ENCODE measurements around the gene EOMES. TPM values are rescaled to one million over a fixed set of nuclear protein-coding genes. Genes with fewer than 3 reads are reported as not detected.

The EOMES gene
- total RNA-seq, 2 donors from 2014 or later: 0.20 TPM; not detected in 1

GRCh38 chr3:27749643-27750042 lies 27.5 kb upstream of the EOMES start:
- TF ChIP-seq, protein P1, sequence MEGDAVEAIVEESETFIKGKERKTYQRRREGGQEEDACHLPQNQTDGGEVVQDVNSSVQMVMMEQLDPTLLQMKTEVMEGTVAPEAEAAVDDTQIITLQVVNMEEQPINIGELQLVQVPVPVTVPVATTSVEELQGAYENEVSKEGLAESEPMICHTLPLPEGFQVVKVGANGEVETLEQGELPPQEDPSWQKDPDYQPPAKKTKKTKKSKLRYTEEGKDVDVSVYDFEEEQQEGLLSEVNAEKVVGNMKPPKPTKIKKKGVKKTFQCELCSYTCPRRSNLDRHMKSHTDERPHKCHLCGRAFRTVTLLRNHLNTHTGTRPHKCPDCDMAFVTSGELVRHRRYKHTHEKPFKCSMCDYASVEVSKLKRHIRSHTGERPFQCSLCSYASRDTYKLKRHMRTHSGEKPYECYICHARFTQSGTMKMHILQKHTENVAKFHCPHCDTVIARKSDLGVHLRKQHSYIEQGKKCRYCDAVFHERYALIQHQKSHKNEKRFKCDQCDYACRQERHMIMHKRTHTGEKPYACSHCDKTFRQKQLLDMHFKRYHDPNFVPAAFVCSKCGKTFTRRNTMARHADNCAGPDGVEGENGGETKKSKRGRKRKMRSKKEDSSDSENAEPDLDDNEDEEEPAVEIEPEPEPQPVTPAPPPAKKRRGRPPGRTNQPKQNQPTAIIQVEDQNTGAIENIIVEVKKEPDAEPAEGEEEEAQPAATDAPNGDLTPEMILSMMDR (IDR thresholded peaks at IDR 0.05): no peak
- DNase-seq: no peak
- Histone ChIP-seq H3K27ac (no peak overlapping the region), H3K27me3 (no peaks in the 10 kb centered on the region), H3K4me1 (no peaks in the 10 kb centered on the region), H3K36me3 (no peaks in the 10 kb centered on the region), H3K9me3 (no peaks in the 10 kb centered on the region), H3K9ac (ENCODE audit: low read depth in 2 of 2, low read length in 2 of 2) (no peak overlapping the region), H3K4me3 (no peak overlapping the region)
- intact Hi-C loops (cut with DNase I): no loop called here

DNA sequence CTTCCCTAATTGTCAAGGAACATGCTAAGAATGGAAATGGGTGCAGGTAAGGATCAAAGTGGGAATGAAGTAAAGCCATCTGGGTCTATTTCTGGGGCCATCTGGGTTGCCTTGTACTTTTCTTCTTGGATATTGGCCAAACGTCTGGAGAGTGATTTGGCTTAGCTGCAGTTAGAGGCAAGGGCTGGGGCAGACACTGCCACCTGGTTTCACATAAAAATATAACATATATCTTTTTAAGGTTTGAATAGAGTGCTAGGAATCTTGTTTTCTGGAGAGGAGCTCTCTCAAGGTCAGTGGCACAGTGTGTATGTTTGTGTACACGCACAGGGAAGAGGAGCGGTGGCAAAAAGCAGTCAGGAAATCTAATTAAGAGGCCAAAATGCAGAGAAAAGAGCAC lies 24.7 kb upstream of the EOMES start:
- DNase-seq: no peak
- Histone ChIP-seq H3K36me3 (no peaks in the 10 kb centered on the region), H3K4me3 (no peak overlapping the region), H3K4me1 (no peaks in the 10 kb centered on the region), H3K27ac (no peak overlapping the region), H3K9me3 (no peaks in the 10 kb centered on the region), H3K9ac (ENCODE audit: low read depth in 2 of 2, low read length in 2 of 2) (no peak overlapping the region), H3K27me3 (no peaks in the 10 kb centered on the region)
- TF ChIP-seq, protein P1 (IDR thresholded peaks at IDR 0.05): no peak
- intact Hi-C loops (cut with DNase I): no loop called here

GRCh38 chr3:27740854-27741253 lies 18.7 kb upstream of the EOMES start:
- intact Hi-C loops (cut with DNase I): no loop called here
- TF ChIP-seq, protein P1 (IDR thresholded peaks at IDR 0.05): no peak
- no peak overlapping the region for H3K4me3 ChIP-seq
- H3K4me1 ChIP-seq: no peaks in the 10 kb centered on the region
- DNase-seq: no peak
- H3K36me3 ChIP-seq: no peaks in the 10 kb centered on the region
- H3K9me3 ChIP-seq: no peaks in the 10 kb centered on the region
- no peaks in the 10 kb centered on the region for H3K27me3 ChIP-seq
- H3K27ac ChIP-seq: no peak overlapping the region
- no peak overlapping the region for H3K9ac ChIP-seq (ENCODE audit: low read depth in 2 of 2, low read length in 2 of 2)

DNA sequence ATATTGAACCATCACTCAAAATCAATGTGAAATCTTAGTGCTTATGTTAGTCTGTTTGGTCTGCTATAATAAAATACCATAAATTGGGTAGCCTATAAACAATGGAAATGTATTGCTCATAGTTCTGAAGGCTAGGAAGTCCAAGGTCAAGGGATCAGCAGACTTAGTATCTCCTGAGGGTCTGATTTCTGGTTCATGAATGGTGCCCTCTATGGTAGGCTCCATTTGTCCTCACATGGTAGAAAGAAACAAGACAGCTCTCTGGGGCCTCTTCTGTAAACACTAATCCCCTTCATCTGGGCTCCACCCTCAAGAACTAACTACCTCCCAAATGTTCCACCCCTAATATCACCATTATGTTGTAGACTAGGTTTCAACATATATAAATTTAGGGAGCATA lies 15.0 kb upstream of the EOMES start:
- intact Hi-C loops (cut with DNase I): no loop called here
- no peak overlapping the region for H3K27ac ChIP-seq
- H3K4me3 ChIP-seq: no peak overlapping the region
- H3K4me1 ChIP-seq: no peaks in the 10 kb centered on the region
- H3K36me3 ChIP-seq: no peaks in the 10 kb centered on the region
- H3K9me3 ChIP-seq: no peaks in the 10 kb centered on the region
- DNase-seq: no peak
- H3K9ac ChIP-seq (ENCODE audit: low read depth in 2 of 2, low read length in 2 of 2): no peak overlapping the region
- TF ChIP-seq, protein P1 (IDR thresholded peaks at IDR 0.05): no peak
- H3K27me3 ChIP-seq: no peaks in the 10 kb centered on the region

DNA sequence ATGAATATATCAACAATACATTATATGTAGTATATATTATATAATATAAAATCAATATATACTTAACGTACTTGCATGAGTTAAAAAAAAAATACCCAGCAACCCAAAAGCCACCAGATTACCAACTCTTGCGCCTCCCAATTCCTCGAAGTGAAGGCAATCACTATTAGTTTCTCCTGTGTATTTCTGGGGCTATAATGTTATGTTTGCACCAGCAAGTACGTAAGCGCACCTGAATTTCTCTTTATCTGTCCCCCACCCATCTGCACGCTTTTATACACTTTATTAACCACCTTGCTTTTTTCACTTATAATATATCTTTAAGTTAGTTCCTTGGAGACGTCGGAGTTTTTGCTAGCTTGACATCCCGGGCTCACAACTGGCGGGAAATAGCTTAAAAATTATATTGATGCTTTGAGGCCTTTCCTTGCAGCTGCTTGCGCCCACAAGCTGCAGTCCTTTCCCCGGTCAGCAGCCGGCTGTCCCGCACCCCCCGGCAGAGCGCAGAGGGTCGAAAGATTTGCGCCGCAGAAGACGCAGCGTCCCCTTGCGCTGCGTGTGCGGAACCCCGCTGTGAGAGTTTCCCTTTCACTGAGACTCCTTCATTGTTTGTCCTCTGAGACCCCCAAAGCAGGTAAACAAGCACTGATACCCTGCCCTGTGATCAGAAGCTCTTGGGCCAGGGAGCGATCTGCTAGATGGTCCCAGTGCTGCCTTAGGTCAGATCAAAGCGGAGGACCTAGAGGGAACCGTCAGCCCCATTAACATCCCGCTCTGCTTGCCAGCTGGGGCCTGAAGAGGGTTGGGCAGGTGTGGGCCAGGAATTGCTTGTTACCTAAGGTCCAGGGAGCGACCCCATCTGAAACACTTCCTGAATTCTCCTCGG lies 8.9 kb upstream of the EOMES start:
- Histone ChIP-seq H3K4me1 (no peaks in the 10 kb centered on the region), H3K36me3 (no peaks in the 10 kb centered on the region), H3K9ac (ENCODE audit: low read depth in 2 of 2, low read length in 2 of 2) (no peak overlapping the region), H3K27me3 (peaks cover 52% of the 10 kb centered on the region), H3K4me3 (no peak overlapping the region), H3K9me3 (no peaks in the 10 kb centered on the region), H3K27ac (no peak overlapping the region)
- DNase-seq: no peak
- TF ChIP-seq, protein P1 (IDR thresholded peaks at IDR 0.05): no peak
- intact Hi-C loops (cut with DNase I): no loop called here

Data from colonic mucosa (tissue), 4 donors.